Osteocyte (in vitro differentiated cells): ENCODE data around the gene AKT1. TPM values are rescaled to one million over a fixed set of nuclear protein-coding genes. Genes with fewer than 3 reads are reported as not detected.

ENCODE experiments used
- DNase-seq: peaks from one replicate; pipeline ENCODE4 v3.0.0; 2021; ENCODE audit warnings: mixed read lengths; ENCODE audit not compliant: unreplicated experiment; ENCODE audit errors: extremely low spot score
- H3K27ac Mint-ChIP-seq: one replicate; pipeline ENCODE4 v1.8.0; 2021; ENCODE audit warnings: mild to moderate bottlenecking, mixed read lengths; ENCODE audit not compliant: unreplicated experiment
- H3K27me3 Mint-ChIP-seq: one replicate; pipeline ENCODE4 v1.8.0; 2021; ENCODE audit warnings: mixed read lengths; ENCODE audit not compliant: unreplicated experiment
- H3K36me3 Mint-ChIP-seq: one replicate; pipeline ENCODE4 v1.8.0; 2021; ENCODE audit warnings: mixed read lengths; ENCODE audit not compliant: unreplicated experiment
- H3K4me1 Mint-ChIP-seq: one replicate; pipeline ENCODE4 v1.8.0; 2021; ENCODE audit warnings: mixed read lengths; ENCODE audit not compliant: unreplicated experiment
- H3K4me3 Mint-ChIP-seq: one replicate; pipeline ENCODE4 v1.8.0; 2021; ENCODE audit warnings: mild to moderate bottlenecking, moderate library complexity, mixed read lengths; ENCODE audit not compliant: unreplicated experiment
- H3K9me3 Mint-ChIP-seq: one replicate; pipeline ENCODE4 v1.8.0; 2021; ENCODE audit warnings: mixed read lengths; ENCODE audit not compliant: unreplicated experiment
- CTCF ChIP-seq: fragments of 200-600 bp; sonication (generic); IDR thresholded peaks from 2 replicates; pipeline ENCODE4 v1.5.0; 2021; ENCODE audit warnings: antibody characterized with exemption, mild to moderate bottlenecking, moderate library complexity
- total RNA-seq: library from RNA; stranded (reverse); gene quantifications from 2 replicates; pipeline ENCODE4 v1.2.1, GENCODE V29; 2021

AKT1 gene
- total RNA-seq, 1 donor from 2014 or later: 157 TPM

- peak within 1 kb of the TSS; percentile 81 for H3K4me3 Mint-ChIP-seq
- H3K36me3 Mint-ChIP-seq: no peaks in the 10 kb centered on the region
- H3K27me3 Mint-ChIP-seq: no peaks in the 10 kb centered on the region
- peaks cover 46% of the 10 kb centered on the region for H3K4me1 Mint-ChIP-seq
- no peaks in the 10 kb centered on the region for H3K9me3 Mint-ChIP-seq
- DNase-seq: no peak
- TF ChIP-seq CTCF: no peak
- peak within 1 kb of the TSS; percentile 63 for H3K27ac Mint-ChIP-seq
Measured at GRCh38 chr14:104800771-104801519, 5.4 kb upstream of the AKT1 start, which contains the start of gene ZBTB42. ZBTB42 (plus strand) TSS chr14:104801101; CDS start chr14:104801198, 97 bp downstream.

- Mint-ChIP-seq H3K9me3 (no peaks in the 10 kb centered on the region), H3K4me1 (peaks cover 40% of the 10 kb centered on the region), H3K27me3 (no peaks in the 10 kb centered on the region), H3K36me3 (no peaks in the 10 kb centered on the region), H3K27ac (peak overlapping the region; percentile 63), H3K4me3 (peak overlapping the region; percentile 55)
- TF ChIP-seq CTCF: peak; percentile 38
- DNase-seq: no peak
Measured at GRCh38 chr14:104800015-104800770, 4.6 kb upstream of the AKT1 start.

GRCh38 chr14:104799244-104800014 lies 3.9 kb upstream of the AKT1 start:
- DNase-seq: no peak
- H3K27me3 Mint-ChIP-seq: no peaks in the 10 kb centered on the region
- H3K27ac Mint-ChIP-seq: peak overlapping the region; percentile 63
- no peaks in the 10 kb centered on the region for H3K36me3 Mint-ChIP-seq
- TF ChIP-seq CTCF: no peak
- peaks cover 34% of the 10 kb centered on the region for H3K4me1 Mint-ChIP-seq
- peak overlapping the region; percentile 55 for H3K4me3 Mint-ChIP-seq
- no peaks in the 10 kb centered on the region for H3K9me3 Mint-ChIP-seq

GRCh38 chr14:104798300-104799243 lies 3.0 kb upstream of the AKT1 start:
- DNase-seq: no peak
- peaks cover 38% of the 10 kb centered on the region for H3K4me1 Mint-ChIP-seq
- H3K4me3 Mint-ChIP-seq: no peak overlapping the region
- no peaks in the 10 kb centered on the region for H3K9me3 Mint-ChIP-seq
- TF ChIP-seq CTCF: no peak
- no peaks in the 10 kb centered on the region for H3K27me3 Mint-ChIP-seq
- H3K36me3 Mint-ChIP-seq: no peaks in the 10 kb centered on the region
- peak overlapping the region; percentile 63 for H3K27ac Mint-ChIP-seq
